HS-5 (cell line): Measurements from ENCODE around the gene PLCG1.

Experiments used
- DNase-seq: peaks from one replicate; pipeline ENCODE4 v3.0.0-alpha.2; 2012; ENCODE audit warnings: low read depth

The PLCG1 gene

DNA sequence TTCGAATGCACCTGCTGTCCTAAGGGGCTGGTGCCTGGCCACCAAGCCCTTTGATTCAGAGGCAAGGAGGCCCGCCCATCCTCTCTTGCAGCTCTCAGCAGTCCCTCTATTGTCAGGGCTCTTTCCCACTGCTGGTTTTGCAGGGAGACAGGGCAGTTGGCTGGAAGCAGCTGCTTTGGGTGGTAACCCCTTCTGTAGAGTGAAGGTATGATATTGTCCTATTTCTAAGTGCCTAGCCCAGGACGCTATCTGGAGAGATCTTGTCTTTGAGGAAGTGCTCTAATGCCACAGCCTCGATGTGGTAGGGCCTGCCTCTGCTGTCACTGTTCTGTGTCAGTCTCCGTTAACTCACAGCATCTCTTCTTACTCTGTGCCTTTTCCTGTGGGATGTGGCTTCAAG is 5.6 kb downstream of the PLCG1 start:
- DNase-seq = no peak

DNA sequence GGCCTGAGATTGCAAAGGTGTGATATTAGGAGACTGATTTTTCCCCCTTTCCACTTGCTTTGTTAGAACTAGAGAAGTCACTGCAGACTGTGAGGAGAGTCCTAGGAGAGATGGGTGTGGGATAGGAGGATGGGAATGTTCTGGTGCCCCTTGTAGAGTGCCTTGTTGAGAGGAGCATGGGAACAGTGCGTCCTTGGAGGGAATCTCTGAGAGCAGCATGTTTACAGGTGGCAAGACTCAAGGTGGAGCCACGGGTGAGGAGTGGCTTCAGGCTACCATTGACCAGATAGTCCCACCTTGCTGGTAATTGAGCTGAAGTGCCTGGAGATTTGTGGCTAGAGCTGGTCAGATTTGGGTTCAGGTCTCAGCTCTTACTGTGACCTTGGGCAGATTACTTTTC is 6.0 kb downstream of the PLCG1 start:
- DNase-seq = no peak

DNA sequence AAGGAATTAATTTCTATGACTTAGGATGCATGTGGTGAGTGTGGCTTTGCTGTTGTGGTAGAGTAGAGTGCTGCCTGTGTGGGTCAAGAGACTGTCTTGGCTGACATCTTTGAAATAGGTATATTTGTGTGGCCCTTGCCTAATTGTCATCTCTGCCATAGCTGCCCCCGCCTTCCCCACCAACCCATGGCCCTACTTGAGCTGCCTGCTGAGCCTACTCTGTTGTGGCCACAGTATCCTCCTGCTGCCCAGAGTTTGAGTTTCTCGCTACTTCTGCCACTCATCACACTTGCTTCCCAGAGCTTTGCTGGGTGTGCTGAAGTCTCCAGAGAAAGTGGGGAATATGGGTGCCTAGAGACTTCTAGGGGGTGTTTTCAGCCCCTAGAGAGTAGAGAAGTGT is 8.0 kb downstream of the PLCG1 start:
- no peak for DNase-seq

- DNase-seq = no peak
Measured at GRCh38 chr20:41145821-41146620, 8.7 kb downstream of the PLCG1 start.

DNA sequence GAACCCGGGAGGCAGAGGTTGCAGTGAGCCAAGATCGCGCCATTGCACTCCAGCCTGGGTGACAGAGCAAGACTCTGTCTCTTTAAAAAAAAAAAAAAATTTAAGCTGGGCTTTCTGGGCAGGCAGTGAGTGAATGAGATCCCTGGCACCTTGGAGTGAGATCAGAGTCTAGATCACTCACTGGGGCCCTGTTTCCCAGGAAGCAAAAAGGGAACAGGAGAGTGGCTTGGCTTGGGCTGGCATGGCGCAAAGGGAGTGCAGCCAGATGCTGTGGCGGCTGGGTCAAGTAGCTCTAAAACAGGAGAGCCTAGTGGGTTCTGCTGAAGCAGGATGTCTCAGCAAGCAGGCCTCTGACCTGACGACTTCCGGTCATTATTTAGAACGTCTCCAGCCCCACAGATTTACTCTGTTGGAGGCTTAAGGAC is 10.4 kb downstream of the PLCG1 start:
- DNase-seq = no peak

DNA sequence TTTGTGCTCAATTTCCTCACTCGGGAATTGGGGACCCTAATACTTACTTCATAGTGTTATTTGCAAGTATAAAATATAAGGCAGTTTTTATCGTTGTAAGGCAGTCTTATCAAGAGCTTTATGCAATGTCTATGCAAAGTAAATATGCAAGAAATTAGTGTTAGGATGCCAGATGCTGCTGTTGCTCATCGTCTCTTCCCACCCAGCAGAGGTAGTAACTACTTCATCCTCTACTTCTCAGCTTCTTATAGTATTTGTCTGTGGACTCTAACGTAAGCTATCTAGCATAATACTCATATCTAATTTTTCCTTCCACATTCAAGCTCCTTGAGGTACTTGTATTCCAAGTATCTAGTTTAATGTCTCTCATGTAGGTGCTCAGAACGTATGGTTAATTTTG is 11.6 kb downstream of the PLCG1 start:
- no peak for DNase-seq

DNA sequence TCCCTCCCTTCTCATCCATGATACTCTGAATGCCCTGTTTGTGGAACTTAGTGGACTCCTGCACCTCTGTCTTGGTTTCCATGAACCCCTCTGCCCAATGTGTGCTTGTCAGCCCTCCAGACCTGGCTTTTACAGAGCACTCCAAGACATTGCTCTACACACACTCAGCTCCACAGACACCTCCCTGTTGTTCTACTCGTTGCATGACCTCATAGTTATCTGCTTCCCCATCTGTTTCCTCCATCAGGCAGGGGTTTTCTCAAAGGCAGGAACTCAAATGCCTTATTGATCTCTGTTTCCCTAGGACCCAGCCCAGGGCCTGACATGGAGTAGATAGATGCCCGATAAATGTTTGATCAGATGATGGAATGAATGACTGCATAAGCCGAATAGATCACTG is 13.3 kb downstream of the PLCG1 start:
- no peak for DNase-seq

DNA sequence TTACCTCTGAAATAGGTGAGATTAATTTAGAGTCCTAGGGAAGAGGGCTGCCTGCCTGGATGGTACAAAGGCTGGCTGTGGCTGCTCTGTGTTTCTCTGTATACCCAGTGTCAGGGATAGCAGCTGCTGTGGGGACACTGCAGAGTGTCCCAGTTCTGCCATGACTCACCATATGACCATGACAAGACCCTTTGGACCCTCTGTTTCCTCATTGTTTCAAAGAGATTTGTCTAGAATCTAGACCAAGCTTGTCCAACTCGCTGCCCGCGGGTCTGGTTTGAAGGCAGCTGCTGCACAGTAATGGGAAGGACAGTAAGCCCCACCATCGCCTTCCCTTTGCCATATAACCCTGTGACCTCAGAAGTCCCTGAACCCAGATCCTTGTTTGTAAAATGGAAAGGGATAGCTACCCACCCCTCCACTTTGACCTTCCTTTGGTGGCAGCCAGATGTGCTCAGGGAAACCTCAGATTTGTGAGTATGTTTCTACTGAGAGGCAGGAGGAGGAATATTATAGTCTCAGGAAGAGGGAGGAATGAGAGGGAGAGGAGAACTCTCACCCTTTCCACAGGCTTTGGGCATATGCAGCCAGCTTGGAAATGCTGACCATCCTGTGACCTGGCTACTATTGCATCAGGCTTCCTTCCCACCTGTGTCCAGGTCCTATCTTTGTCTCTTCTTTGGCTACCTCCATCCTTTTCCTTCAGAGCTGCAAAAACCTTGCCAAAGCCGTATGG is 14.0 kb downstream of the PLCG1 start:
- DNase-seq = no peak

DNA sequence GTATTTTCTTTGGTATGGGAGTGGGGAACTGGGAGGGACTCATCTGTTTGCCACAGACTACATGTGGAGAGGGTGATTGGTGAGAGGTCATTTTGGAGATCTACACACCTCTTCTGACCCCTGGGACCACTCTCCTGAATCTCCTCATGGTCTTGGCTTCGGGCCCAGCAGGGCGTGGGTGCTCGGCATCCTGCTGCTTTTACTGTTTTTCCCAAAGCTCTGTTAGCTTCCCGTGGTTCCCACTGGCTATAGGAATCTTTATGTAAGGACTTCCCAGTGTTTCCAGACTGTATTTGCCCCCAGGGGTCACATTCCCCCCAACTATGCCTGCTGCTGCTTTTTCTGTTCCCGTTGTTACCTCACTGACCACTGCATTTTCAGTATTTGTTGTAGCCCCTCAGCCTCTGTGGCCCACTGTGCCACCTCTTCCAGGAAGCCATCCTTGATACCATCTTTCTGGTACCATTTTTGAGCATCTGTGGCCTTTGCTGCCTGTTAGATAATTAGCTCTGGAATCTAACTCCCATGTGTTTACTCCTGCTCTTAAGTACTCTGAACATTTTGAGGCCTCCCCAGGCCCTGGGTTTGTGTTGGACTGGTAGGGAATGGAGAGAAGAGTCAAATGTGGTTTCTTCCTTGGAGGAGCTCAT is 14.9 kb downstream of the PLCG1 start:
- no peak for DNase-seq

GRCh38 chr20:41154436-41155176 is 17.3 kb downstream of the PLCG1 start:
- DNase-seq = no peak

DNA sequence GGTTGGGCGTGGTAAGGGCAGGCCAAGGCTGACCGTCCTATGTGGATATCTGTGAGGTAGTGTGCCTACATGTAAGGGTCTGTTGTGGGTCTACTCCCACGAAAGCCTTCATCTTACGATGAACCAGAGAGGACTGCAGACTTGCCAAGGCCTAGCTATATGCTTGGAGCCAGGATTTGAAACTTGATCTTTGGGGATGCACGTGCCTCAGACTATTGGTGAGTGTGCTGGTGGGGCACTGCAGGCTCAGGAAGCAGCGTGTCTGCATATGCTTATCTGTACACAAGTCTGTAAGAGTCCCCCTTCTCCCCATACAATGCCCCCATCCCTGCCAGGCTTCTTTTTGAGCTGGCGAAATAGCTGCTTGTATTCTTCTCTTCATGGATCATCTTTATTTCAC is 17.9 kb downstream of the PLCG1 start:
- DNase-seq = no peak

GRCh38 chr20:41158082-41158625 is 20.8 kb downstream of the PLCG1 start:
- DNase-seq = no peak

- DNase-seq = no peak
Measured at GRCh38 chr20:41159547-41159946, 22.2 kb downstream of the PLCG1 start.

GRCh38 chr20:41160686-41161085 is 23.3 kb downstream of the PLCG1 start:
- DNase-seq = no peak

DNA sequence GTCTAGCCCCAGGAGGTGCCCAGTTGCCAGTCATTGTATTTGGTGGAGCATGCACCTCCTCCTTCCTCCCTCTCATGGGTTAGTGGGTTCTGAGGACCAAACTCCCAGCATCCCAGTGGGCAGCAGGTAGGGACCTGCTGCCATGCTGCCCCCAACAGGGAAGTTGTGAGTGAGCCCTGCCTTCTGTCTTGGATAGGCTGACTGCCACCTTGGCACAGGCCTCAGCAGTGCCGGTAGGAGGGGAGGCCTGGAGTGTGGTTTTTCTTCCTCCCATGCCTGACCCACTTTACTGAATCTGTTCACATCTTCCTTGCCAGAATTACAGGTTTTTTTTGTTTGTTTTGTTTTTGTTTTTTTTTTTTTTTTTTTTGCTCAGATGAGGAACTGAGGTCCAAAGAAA is 24.5 kb downstream of the PLCG1 start:
- DNase-seq = no peak

DNA sequence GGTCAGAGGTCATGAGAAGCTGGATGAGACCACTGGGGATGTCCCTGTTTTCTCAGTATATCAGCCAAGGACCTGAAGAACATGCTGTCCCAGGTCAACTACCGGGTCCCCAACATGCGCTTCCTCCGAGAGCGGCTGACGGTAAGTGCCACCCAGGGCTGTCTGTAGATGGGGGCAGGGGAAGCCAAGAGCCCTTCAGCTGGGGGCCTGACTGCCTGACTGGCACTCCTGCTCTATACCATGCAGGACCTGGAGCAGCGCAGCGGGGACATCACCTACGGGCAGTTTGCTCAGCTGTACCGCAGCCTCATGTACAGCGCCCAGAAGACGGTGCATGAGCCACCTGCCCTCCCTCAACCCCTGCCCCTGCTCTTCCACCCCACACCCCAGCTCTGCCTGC is 25.1 kb downstream of the PLCG1 start:
- no peak for DNase-seq

DNA sequence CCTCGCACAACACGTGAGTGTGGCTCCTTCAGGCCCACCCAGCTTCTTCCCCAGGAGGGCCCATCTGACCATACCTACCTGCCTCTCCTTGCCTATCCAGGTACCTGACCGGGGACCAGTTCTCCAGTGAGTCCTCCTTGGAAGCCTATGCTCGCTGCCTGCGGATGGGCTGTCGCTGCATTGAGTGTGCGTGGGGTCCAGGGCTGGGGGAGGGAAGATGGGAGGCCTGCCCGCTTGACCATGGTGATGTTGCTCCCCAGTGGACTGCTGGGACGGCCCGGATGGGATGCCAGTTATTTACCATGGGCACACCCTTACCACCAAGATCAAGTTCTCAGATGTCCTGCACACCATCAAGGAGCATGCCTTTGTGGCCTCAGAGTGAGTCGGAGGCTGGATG is 26.5 kb downstream of the PLCG1 start:
- DNase-seq = no peak

- no peak for DNase-seq
Measured at GRCh38 chr20:41165001-41165882, 27.9 kb downstream of the PLCG1 start.

GRCh38 chr20:41166201-41167117 is 29.1 kb downstream of the PLCG1 start:
- no peak for DNase-seq

- no peak for DNase-seq
Measured at GRCh38 chr20:41167118-41167470, 29.8 kb downstream of the PLCG1 start.
